H1 (cell line): ENCODE data around the gene TSGA10IP.

Experiments
- GTF2F1 ChIP-seq: IDR thresholded peaks from 2 replicates; pipeline ENCODE4 v1.6.1; 2012; ENCODE audit warnings: low read depth, low read length, improper control_type of control experiment, borderline replicate concordance
- RAD21 ChIP-seq, 2 experiments: IDR thresholded peaks in 1 of 2; conservative IDR thresholded peaks in 1 of 2; 2 replicates each; pipeline ENCODE4 v1.6.1; 2011; ENCODE audit warnings: low read depth in 2 of 2, low read length in 2 of 2, improper control_type of control experiment in 1 of 2, inconsistent platforms in 1 of 2, mild to moderate bottlenecking in 1 of 2, moderate library complexity in 1 of 2
- TF ChIP-seq, protein P1 (sequence below), 3 experiments: IDR thresholded peaks; 1 replicate in 2 of 3; 2 replicates in 1 of 3; pipeline versions ENCODE4 v1.5.1 to v1.6.1; 2011; ENCODE audit warnings: low read length in 3 of 3, mild to moderate bottlenecking in 3 of 3, inconsistent platforms in 2 of 3, low read depth in 1 of 3, moderate library complexity in 1 of 3; ENCODE audit not compliant: insufficient read depth in 1 of 3; ENCODE audit errors: control extremely low read depth in 1 of 3

DNA sequence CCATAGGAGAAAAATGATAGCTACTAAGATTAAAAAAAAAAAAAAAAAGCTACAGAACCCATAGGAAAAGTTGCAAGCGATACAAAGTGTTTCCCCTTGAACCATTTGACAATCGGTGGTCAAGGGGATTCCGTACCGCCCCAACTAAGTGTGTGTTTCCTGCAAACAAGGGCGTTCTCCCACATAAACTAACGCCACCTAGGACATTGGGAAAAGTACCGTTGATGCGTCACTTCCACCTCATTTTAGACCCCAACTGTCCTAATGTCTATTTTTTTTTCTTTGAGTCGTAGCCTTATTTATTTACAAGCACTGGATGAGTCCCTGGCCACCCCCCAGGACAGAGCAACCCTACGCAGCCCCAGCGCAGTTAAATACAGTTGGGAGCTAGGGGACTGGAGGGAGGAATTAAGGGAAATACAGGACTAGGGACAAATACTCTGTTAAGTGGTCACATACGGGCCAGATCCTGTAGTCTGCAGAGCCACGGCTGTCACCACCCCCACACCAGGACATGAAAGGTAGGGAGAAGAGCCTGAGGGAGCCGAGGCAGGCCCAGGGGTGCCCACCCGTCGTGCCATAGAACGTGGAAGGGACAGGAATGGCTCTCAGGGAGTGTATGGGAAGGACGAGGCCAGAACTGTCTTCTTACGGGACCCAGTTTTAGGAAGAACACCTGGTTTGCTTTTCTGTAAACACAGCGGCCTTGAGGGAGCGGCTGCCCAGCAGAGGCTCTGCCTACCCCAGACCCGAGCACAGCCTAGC, 37.7 kb downstream of the TSGA10IP start:
- TF ChIP-seq, protein P1, sequence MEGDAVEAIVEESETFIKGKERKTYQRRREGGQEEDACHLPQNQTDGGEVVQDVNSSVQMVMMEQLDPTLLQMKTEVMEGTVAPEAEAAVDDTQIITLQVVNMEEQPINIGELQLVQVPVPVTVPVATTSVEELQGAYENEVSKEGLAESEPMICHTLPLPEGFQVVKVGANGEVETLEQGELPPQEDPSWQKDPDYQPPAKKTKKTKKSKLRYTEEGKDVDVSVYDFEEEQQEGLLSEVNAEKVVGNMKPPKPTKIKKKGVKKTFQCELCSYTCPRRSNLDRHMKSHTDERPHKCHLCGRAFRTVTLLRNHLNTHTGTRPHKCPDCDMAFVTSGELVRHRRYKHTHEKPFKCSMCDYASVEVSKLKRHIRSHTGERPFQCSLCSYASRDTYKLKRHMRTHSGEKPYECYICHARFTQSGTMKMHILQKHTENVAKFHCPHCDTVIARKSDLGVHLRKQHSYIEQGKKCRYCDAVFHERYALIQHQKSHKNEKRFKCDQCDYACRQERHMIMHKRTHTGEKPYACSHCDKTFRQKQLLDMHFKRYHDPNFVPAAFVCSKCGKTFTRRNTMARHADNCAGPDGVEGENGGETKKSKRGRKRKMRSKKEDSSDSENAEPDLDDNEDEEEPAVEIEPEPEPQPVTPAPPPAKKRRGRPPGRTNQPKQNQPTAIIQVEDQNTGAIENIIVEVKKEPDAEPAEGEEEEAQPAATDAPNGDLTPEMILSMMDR (IDR thresholded peaks at IDR 0.05; ENCODE audit: control extremely low read depth in 1 of 3, insufficient read depth in 1 of 3, low read depth in 1 of 3, low read length in 3 of 3): no peak
- TF ChIP-seq RAD21 (IDR thresholded peaks at IDR 0.05 in 1 of 2, conservative IDR thresholded peaks at IDR 0.05 in 1 of 2; ENCODE audit: low read depth in 2 of 2, low read length in 2 of 2) (no peak), GTF2F1 (no peak)
